B cell (primary cell): ENCODE measurements around the gene VNN1.

Experiments used
- CTCF ChIP-seq: fragments of 200-600 bp; IDR thresholded peaks from one replicate; pipeline ENCODE4 v1.8.0; 2022; ENCODE audit warnings: antibody characterized with exemption, mild to moderate bottlenecking
- EZH2 ChIP-seq: IDR thresholded peaks from 2 replicates; pipeline ENCODE4 v1.6.1; 2012; ENCODE audit warnings: borderline replicate concordance, low read depth, mild to moderate bottlenecking, moderate library complexity, low read length; ENCODE audit not compliant: insufficient read depth, poor library complexity, severe bottlenecking

- TF ChIP-seq CTCF: no peak
- TF ChIP-seq EZH2: no peak
These were observed 70.3 kb downstream of the VNN1 start for GRCh38 chr6:132643547-132643946.
